HG03571 (cell line): ENCODE data around the gene STMN3.
"Not testable (repeated sequence)": the region's sequence is repeated elsewhere in the genome, so short reads cannot be mapped to it uniquely, and the experiment has no call there.

Experiments used
- ATAC-seq: cut with Tn5 transposase; IDR thresholded peaks from one replicate; pipeline ENCODE4 v1.9.1; 2021; ENCODE audit not compliant: unreplicated experiment

Gene STMN3

GRCh38 chr20:63617876-63618265 is 35.4 kb downstream of the STMN3 start:
- ATAC-seq: no peak

- no peak for ATAC-seq
Observed at GRCh38 chr20:63617092-63617875, 35.9 kb downstream of the STMN3 start.

- not testable (repeated sequence) for ATAC-seq
Observed at GRCh38 chr20:63613863-63614594, 39.2 kb downstream of the STMN3 start.

- ATAC-seq: no peak
Observed at GRCh38 chr20:63612276-63612931, 40.8 kb downstream of the STMN3 start.

GRCh38 chr20:63611646-63612045 is 41.6 kb downstream of the STMN3 start:
- ATAC-seq: no peak

- no peak for ATAC-seq
Observed at GRCh38 chr20:63610581-63611435, 42.4 kb downstream of the STMN3 start.

GRCh38 chr20:63606686-63607085 is 46.5 kb downstream of the STMN3 start:
- no peak for ATAC-seq

GRCh38 chr20:63602321-63602720 is 50.9 kb downstream of the STMN3 start:
- no peak for ATAC-seq

- ATAC-seq: not testable (repeated sequence)
Observed at GRCh38 chr20:63601679-63602078, 51.5 kb downstream of the STMN3 start.

GRCh38 chr20:63599396-63600050 is 53.7 kb downstream of the STMN3 start:
- ATAC-seq: no peak

- ATAC-seq: no peak
Observed at GRCh38 chr20:63598479-63599395, 54.5 kb downstream of the STMN3 start.

- no peak for ATAC-seq
Observed at GRCh38 chr20:63597651-63598478, 55.4 kb downstream of the STMN3 start.

- ATAC-seq: no peak
Observed at GRCh38 chr20:63596423-63596822, 56.8 kb downstream of the STMN3 start.

- ATAC-seq: no peak
Observed at GRCh38 chr20:63595416-63596127, 57.7 kb downstream of the STMN3 start.

GRCh38 chr20:63594043-63594561 is 59.1 kb downstream of the STMN3 start:
- no peak for ATAC-seq

- no peak for ATAC-seq
Observed at GRCh38 chr20:63592661-63593060, 60.6 kb downstream of the STMN3 start.

- no peak for ATAC-seq
Observed at GRCh38 chr20:63591786-63592355, 61.4 kb downstream of the STMN3 start.
